HEK293 (cell line): ENCODE measurements around the gene PIGS.

ENCODE experiments used
- CTCF ChIP-seq: fragments of 450-650 bp; formaldehyde crosslinking; IDR thresholded peaks from 2 replicates; pipeline ENCODE4 v1.5.1; 2016; ENCODE audit warnings: missing biosample characterization, missing genetic modification characterization
- EGR2 ChIP-seq: fragments of 450-650 bp; formaldehyde crosslinking; IDR thresholded peaks from 2 replicates; pipeline ENCODE4 v1.5.1; 2016; ENCODE audit warnings: low read depth, missing biosample characterization, missing genetic modification characterization
- ZNF184 ChIP-seq: fragments of 450-650 bp; IDR thresholded peaks from 2 replicates; pipeline ENCODE4 v1.5.1; 2018; ENCODE audit warnings: missing biosample characterization, mild to moderate bottlenecking, missing genetic modification characterization
- ZNF571 ChIP-seq: fragments of 450-650 bp; formaldehyde crosslinking; IDR thresholded peaks from 2 replicates; pipeline ENCODE4 v1.5.0; 2017; ENCODE audit warnings: missing biosample characterization, missing genetic modification characterization
- ZNF777 ChIP-seq: fragments of 450-650 bp; formaldehyde crosslinking; IDR thresholded peaks from 2 replicates; pipeline ENCODE4 v1.5.1; 2017; ENCODE audit warnings: missing biosample characterization, missing genetic modification characterization, borderline replicate concordance
- TF ChIP-seq, protein P1 (sequence below): fragments of 450-650 bp; formaldehyde crosslinking; IDR thresholded peaks from 2 replicates; pipeline ENCODE4 v1.5.1; 2016; ENCODE audit warnings: missing biosample characterization, missing genetic modification characterization

DNA sequence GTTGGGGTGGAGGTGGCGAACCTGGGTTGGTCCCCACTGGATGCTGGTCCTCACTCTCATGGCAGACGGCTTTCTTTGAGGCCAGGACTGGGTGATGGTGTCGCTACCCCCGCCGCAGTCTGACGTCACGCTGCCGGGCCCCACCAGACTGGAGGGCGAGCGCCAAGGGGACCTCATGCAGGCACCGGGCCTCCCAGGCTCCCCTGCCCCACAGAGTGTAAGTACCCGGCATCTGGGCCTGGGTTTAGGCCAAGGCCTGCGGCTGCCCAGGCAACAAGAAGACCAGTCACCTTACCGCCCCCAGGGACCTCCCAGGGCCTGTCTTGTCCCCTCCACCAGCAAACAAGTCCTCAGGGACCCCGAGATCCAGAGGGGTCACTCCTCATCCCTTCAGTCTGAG lies 47.4 kb downstream of the PIGS start:
- TF ChIP-seq CTCF (no peak), ZNF184 (no peak), ZNF571 (tag by site-specific recombination) (no peak), ZNF777 (tag by site-specific recombination) (no peak), EGR2 (tag by site-specific recombination) (no peak)
- TF ChIP-seq, protein P1, sequence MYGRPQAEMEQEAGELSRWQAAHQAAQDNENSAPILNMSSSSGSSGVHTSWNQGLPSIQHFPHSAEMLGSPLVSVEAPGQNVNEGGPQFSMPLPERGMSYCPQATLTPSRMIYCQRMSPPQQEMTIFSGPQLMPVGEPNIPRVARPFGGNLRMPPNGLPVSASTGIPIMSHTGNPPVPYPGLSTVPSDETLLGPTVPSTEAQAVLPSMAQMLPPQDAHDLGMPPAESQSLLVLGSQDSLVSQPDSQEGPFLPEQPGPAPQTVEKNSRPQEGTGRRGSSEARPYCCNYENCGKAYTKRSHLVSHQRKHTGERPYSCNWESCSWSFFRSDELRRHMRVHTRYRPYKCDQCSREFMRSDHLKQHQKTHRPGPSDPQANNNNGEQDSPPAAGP (tag by site-specific recombination), result no peak
